Heart left ventricle (tissue), 16 donors: ENCODE data around the gene GRIP2. TPM values are rescaled to one million over a fixed set of nuclear protein-coding genes. Genes with fewer than 3 reads are reported as not detected.

Experiments used
- ATAC-seq, 4 donors: fragments of 200-7000 bp; cut with Tn5 transposase; one replicate each; pipeline ENCODE4 v1.9.1; 2020 to 2022; ENCODE audit warnings: moderate library complexity in 4 of 4, mild to moderate bottlenecking in 3 of 4, moderate number of reproducible peaks in 1 of 4
- DNase-seq, 5 donors: peaks; one replicate each; pipeline ENCODE4 v3.0.0-alpha.2; 2020
- H3K27ac ChIP-seq, 12 donors: fragments of 200-600 bp; sonication (generic) in 4 of 12; one replicate each; pipeline versions ENCODE4 v1.5.0 to v1.8.0; 2016 to 2022; ENCODE audit warnings: mild to moderate bottlenecking in 2 of 12
- H3K27me3 ChIP-seq, 9 donors: fragments of 200-600 bp; sonication (generic) in 2 of 9; one replicate each; pipeline versions ENCODE4 v1.5.1 to v1.8.0; 2016 to 2022; ENCODE audit warnings: mild to moderate bottlenecking in 3 of 9
- H3K36me3 ChIP-seq, 9 donors: fragments of 200-600 bp; sonication (generic) in 2 of 9; one replicate each; pipeline versions ENCODE4 v1.5.0 to v1.8.0; 2018 to 2022; ENCODE audit warnings: mild to moderate bottlenecking in 2 of 9
- H3K4me1 ChIP-seq, 12 donors: fragments of 200-600 bp; sonication (generic) in 4 of 12; one replicate each; pipeline versions ENCODE4 v1.5.0 to v1.8.0; 2016 to 2022; ENCODE audit warnings: mild to moderate bottlenecking in 3 of 12
- H3K4me3 ChIP-seq, 12 donors: fragments of 200-600 bp; sonication (generic) in 4 of 12; one replicate each; pipeline versions ENCODE4 v1.5.0 to v1.8.0; 2017 to 2022; ENCODE audit warnings: mild to moderate bottlenecking in 9 of 12, moderate library complexity in 4 of 12
- H3K9me3 ChIP-seq, 12 donors: fragments of 200-600 bp; sonication (generic) in 4 of 12; one replicate each; pipeline versions ENCODE4 v1.5.0 to v1.8.0; 2016 to 2022; ENCODE audit warnings: mild to moderate bottlenecking in 1 of 12
- POLR2A ChIP-seq, 2 donors: fragments of 450-650 bp; IDR thresholded peaks; one replicate each; pipeline ENCODE4 v1.6.1; 2017; ENCODE audit warnings: antibody characterized with exemption in 2 of 2, mild to moderate bottlenecking in 2 of 2, moderate library complexity in 2 of 2
- WGBS, 4 donors: extraction: QIAGEN DNeasy Blood & Tissue Kit in 2 of 4; methylation state at CpG; one replicate each; pipeline versions ENCODE4 v1.1.5 to v1.1.7; 2013 to 2018; 5-methylcytosine and 5-hydroxymethylcytosine counted together
- intact Hi-C, 10 donors: fragments of 100-400 bp; cut with DNase I; formaldehyde crosslinking; loops; one replicate each; pipeline versions ENCODE4 v1.11.1 to v1.14.2; 2022
- polyA plus RNA-seq, 2 donors: library from polyadenylated mRNA; stranded (reverse); fragments of 200-250 nt; gene quantifications; one replicate each; pipeline ENCODE4 v1.2.3, GENCODE V29; 2013
- total RNA-seq, 9 donors: library from RNA; depleted of rRNA in 2 of 9; stranded (reverse); fragments of >200 nt in 2 of 9; fragmentation: NEBNext Ultra II Directional in 3 of 9; extraction: Animal tissue kit (Norgen Biotek cat#: 25700) in 3 of 9; gene quantifications; one replicate each; pipeline versions ENCODE4 v1.1.0 to v1.2.4, GENCODE V29; 2016 to 2023
- TF ChIP-seq, protein P1 (sequence below), 12 donors: fragments of 200-600 bp; sonication (generic) in 4 of 12; IDR thresholded peaks; one replicate each; pipeline versions ENCODE4 v1.5.0 to v1.8.0; 2018 to 2022; ENCODE audit warnings: antibody characterized with exemption in 12 of 12, mild to moderate bottlenecking in 5 of 12
- donor health status: ischemic (EF 13 %, LVEDD 7.1; RV severe dilation, severe dysfunction).
- donor health status: healthy with polysubstance abuse.
- donor health status: DM: no; HTN: yes; CAD: no.
- donor health status: DM: no; HTN: no; CAD: no.
- donor health status: ischemic (EF 25% LVEDD 6.9; RV normal size, moderate dysfunction).
- donor health status: ischemic (EF 25% LVEDD 5.7; RV mildly dilated, moderate dysfunction).
- donor health status: healthy.
- donor health status: DM: yes; HTN: yes; CAD: no.
- donor health status: ischemic (EF 35%, LVEDD 5.7; RV mildly dilated, moderate dysfunction).
- donor health status: nonischemic (EF 11% LVEDD 7.7; RV severe dilation, severe dysfunction).
- donor health status: DM: yes; HTN: yes; CAD: no.
- donor health status: PGD.
- donor health status: ischemic (EF 29% LVEDD 5.4; RV normal size, mild dysfunction).
- donor health status: nonischemic (EF 23%, LVEDD 6.1; RV moderate dilation, normal function).

GRIP2 gene
- total and polyA plus RNA-seq, 11 donors: 5.8 to 56.7 (median 28.7) TPM

DNA sequence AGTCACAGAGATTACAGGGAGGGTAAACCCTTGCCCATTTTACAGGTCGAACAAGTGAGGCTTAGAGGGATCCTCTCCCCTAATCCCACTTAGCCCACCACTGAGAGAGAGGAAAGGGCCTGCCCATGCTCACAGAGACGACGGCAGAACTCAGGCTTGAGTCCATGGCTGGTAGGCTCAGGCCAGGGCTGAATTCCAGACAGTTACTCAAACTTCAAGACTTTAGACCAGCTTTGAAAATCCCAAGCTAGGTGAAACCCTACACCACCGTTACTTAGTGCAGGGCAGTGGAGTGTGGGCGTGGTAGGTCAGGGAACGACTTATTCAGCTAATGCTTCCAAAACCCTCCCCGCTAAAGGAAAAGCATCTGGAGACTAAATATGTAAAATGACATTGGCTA lies 16.4 kb downstream of the GRIP2 start:
- no peak for ATAC-seq
- H3K4me1 ChIP-seq: peaks cover 0 to 74% (median 47%) of the 10 kb centered on the region in 12 donors
- intact Hi-C loops: loop anchor here in 3 of 10 donors (2.0 kb wide), 1 partner anchor 15 kb away; no protein-coding TSS in a partner anchor
- H3K27me3 ChIP-seq: no peaks in the 10 kb centered on the region
- no peak overlapping the region for H3K4me3 ChIP-seq
- peaks cover 0 to 16% (median 3%) of the 10 kb centered on the region in 9 donors for H3K36me3 ChIP-seq
- peak overlapping the region; percentile 67 to 96 (median 90) for H3K27ac ChIP-seq
- TF ChIP-seq, protein P1, sequence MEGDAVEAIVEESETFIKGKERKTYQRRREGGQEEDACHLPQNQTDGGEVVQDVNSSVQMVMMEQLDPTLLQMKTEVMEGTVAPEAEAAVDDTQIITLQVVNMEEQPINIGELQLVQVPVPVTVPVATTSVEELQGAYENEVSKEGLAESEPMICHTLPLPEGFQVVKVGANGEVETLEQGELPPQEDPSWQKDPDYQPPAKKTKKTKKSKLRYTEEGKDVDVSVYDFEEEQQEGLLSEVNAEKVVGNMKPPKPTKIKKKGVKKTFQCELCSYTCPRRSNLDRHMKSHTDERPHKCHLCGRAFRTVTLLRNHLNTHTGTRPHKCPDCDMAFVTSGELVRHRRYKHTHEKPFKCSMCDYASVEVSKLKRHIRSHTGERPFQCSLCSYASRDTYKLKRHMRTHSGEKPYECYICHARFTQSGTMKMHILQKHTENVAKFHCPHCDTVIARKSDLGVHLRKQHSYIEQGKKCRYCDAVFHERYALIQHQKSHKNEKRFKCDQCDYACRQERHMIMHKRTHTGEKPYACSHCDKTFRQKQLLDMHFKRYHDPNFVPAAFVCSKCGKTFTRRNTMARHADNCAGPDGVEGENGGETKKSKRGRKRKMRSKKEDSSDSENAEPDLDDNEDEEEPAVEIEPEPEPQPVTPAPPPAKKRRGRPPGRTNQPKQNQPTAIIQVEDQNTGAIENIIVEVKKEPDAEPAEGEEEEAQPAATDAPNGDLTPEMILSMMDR (IDR thresholded peaks at IDR 0.05): no peak
- TF ChIP-seq POLR2A (IDR thresholded peaks at IDR 0.05): no peak
- 46 to 63% (median 54%) methylated on average over 6 to 7 of the region's 7 CpGs for WGBS, 4 donors
- H3K9me3 ChIP-seq: no peaks in the 10 kb centered on the region
- peak in 1 of 5 donors; percentile 14 for DNase-seq

DNA sequence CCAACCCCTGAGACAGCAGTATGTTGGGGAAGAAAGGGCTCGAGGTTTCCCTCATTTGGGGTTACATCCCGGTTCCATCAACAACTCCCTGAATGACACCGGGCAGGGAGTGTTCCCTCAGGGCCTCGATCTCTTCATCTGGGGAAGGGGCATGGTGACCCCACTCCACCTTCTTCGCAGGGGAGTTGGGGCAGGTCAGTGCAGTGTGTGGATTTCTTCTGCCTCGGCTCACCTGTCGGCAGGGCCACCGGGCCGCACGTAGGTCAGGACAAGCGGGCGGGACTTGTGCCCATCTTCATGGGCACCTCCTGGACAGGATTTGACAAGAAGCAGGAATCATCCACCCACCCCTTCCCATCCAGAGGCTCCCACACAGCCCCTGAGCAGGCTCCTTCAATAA lies 17.4 kb downstream of the GRIP2 start:
- DNase-seq (peak in 1 of 5 donors; percentile 37), ATAC-seq (no peak)
- Histone ChIP-seq H3K27me3 (no peaks in the 10 kb centered on the region), H3K4me3 (no peak overlapping the region), H3K27ac (peak overlapping the region; percentile 54 to 96 (median 90)), H3K36me3 (peaks cover 0 to 19% (median 7%) of the 10 kb centered on the region in 9 donors), H3K9me3 (no peaks in the 10 kb centered on the region), H3K4me1 (peaks cover 0 to 82% (median 47%) of the 10 kb centered on the region in 12 donors)
- no peak for TF ChIP-seq POLR2A (IDR thresholded peaks at IDR 0.05)
- TF ChIP-seq, protein P1 (IDR thresholded peaks at IDR 0.05): no peak
- intact Hi-C loops: loop anchor here in 2 of 10 donors (2.0 kb wide), 1 partner anchor 16 kb away; no protein-coding TSS in a partner anchor
- WGBS, 4 donors: 68 to 90% (median 77%) methylated on average over 6 to 12 of the region's 12 CpGs

DNA sequence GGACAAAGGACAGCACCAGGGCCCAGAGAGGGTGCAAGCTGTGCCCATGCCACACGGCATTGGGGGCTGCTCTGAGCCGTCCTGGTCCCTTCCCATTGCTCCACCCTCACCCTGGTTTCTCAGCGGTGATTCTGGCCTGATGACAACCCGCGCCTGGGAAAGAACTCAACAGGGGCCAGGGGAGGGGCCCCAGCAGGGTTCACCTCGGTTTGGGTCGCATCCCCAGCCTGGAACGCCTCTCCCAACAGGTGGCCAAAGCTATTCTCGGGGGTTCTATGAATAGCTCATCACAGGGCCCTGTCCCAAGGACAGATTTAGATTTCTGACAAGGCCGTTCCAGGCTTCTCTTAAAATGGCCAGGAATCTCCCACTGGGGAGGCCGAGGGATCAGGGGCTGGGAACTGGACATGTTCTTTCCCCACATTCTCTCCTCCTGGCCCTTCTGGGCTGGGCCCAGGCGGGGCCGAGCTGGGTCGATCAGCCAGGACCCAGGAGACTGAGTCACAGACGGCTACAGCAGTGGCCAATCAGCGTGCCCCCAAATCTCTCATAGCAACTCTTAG lies 17.9 kb downstream of the GRIP2 start:
- no peaks in the 10 kb centered on the region for H3K9me3 ChIP-seq
- WGBS, 4 donors: 30 to 40% (median 35%) methylated on average over 13 to 16 of the region's 16 CpGs
- peaks cover 0 to 23% (median 7%) of the 10 kb centered on the region in 9 donors for H3K36me3 ChIP-seq
- TF ChIP-seq POLR2A (IDR thresholded peaks at IDR 0.05): no peak
- TF ChIP-seq, protein P1 (IDR thresholded peaks at IDR 0.05): no peak
- no peak overlapping the region for H3K4me3 ChIP-seq
- intact Hi-C loops: loop anchor here in 2 of 10 donors (2.0 kb wide), 1 partner anchor 17 kb away; no protein-coding TSS in a partner anchor
- H3K27ac ChIP-seq: peak overlapping the region; percentile 55 to 96 (median 90)
- peaks cover 0 to 84% (median 47%) of the 10 kb centered on the region in 12 donors for H3K4me1 ChIP-seq
- H3K27me3 ChIP-seq: no peaks in the 10 kb centered on the region
- ATAC-seq (peak; percentile 83 to 85 (median 84)), DNase-seq (peak; percentile 79 to 91 (median 84))

DNA sequence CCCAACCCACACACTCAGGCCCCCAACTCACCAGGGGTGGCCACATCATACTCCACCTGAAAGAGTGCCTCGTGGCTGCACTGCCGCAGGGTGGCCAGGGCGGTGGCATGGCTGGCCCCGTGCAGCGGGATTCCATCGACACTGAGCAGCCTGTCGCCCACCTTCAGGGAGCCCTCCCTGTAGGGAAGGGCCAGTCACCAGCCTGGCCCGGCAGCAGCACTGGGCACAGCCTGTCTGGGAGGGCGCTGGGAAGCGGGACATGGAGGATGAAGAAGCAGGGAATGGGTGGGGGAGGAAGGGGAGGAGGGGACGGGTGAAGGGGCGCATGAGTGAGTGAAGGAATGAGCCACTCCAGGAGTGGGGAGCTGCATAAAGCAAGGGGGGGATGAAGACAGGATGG lies 18.5 kb downstream of the GRIP2 start:
- TF ChIP-seq, protein P1 (IDR thresholded peaks at IDR 0.05): no peak
- TF ChIP-seq POLR2A (IDR thresholded peaks at IDR 0.05): no peak
- Histone ChIP-seq H3K27ac (peak overlapping the region; percentile 55 to 96 (median 90)), H3K36me3 (peaks cover 0 to 29% (median 8%) of the 10 kb centered on the region in 9 donors), H3K27me3 (no peaks in the 10 kb centered on the region), H3K4me3 (no peak overlapping the region), H3K9me3 (no peaks in the 10 kb centered on the region), H3K4me1 (peaks cover 0 to 79% (median 45%) of the 10 kb centered on the region in 12 donors)
- ATAC-seq: peak in 2 of 4 donors; percentile 0
- intact Hi-C loops: loop anchor here in 2 of 10 donors (2.0 kb wide), 1 partner anchor 17 kb away; no protein-coding TSS in a partner anchor
- 54 to 65% (median 61%) methylated on average over 10 to 12 of the region's 12 CpGs for WGBS, 4 donors
- peak in 2 of 5 donors; percentile 9 to 48 for DNase-seq
